ENCODE results near the gene TMEM69. TPM values are rescaled to one million over a fixed set of nuclear protein-coding genes. Genes with fewer than 3 reads are reported as not detected.
"Not testable (repeated sequence)": the region's sequence is repeated elsewhere in the genome, so short reads cannot be mapped to it uniquely, and the experiment has no call there.

TMEM69 gene
- total RNA-seq, 1 donor from 2014 or later: 18.3 TPM

GRCh38 chr1:45739137-45739536 is 51.2 kb downstream of the TMEM69 start:
- no peak for DNase-seq (ENCODE audit: low spot score)

GRCh38 chr1:45739641-45740156 is 51.7 kb downstream of the TMEM69 start:
- not testable (repeated sequence) for DNase-seq (ENCODE audit: low spot score)

Other genes with a start within 250 kb of the TMEM69 start
- gene TESK2, start 197.0 kb upstream of the TMEM69 start, total RNA-seq: 6.0 TPM
- 0.89 TPM for gene CCDC163, start 188.1 kb upstream of the TMEM69 start, total RNA-seq
- 7.5 TPM for gene MMACHC, start 187.9 kb upstream of the TMEM69 start, total RNA-seq
- 435 TPM for gene PRDX1, start 166.3 kb upstream of the TMEM69 start, total RNA-seq
- 175 TPM for gene AKR1A1, start 137.4 kb upstream of the TMEM69 start, total RNA-seq
- 43.7 TPM for gene NASP, start 104.1 kb upstream of the TMEM69 start, total RNA-seq
- gene CCDC17, start 64.1 kb upstream of the TMEM69 start, total RNA-seq: 2.8 TPM
- 132 TPM for gene GPBP1L1, start 1.6 kb upstream of the TMEM69 start, total RNA-seq
- 20.9 TPM for gene IPP, start 62.5 kb downstream of the TMEM69 start, total RNA-seq
- gene MAST2, start 115.4 kb downstream of the TMEM69 start, total RNA-seq: 54.0 TPM

Data from mucosa of gallbladder (tissue), 1 donor.